T-helper 2 cell treated with Interferon-gamma antibody and Interleukin-4, amounts not matched to agents 5 μg/mL and 100 μg/mL, for 36 hours (primary cell): ENCODE measurements around the gene TBC1D25.

Experiments used
- DNase-seq: peaks from one replicate; pipeline ENCODE4 v3.0.0; 2021; ENCODE audit warnings: low spot score
- H3K27ac Mint-ChIP-seq: one replicate; pipeline ENCODE4 v1.8.0; 2021; ENCODE audit warnings: mild to moderate bottlenecking, mixed read lengths
- H3K27me3 Mint-ChIP-seq: one replicate; pipeline ENCODE4 v1.8.0; 2021; ENCODE audit warnings: low read depth, mixed read lengths
- H3K36me3 Mint-ChIP-seq: one replicate; pipeline ENCODE4 v1.8.0; 2021; ENCODE audit warnings: low read depth, mixed read lengths
- H3K4me1 Mint-ChIP-seq: one replicate; pipeline ENCODE4 v1.8.0; 2021; ENCODE audit warnings: low read depth, mixed read lengths
- H3K4me3 Mint-ChIP-seq: one replicate; pipeline ENCODE4 v1.8.0; 2022; ENCODE audit warnings: mild to moderate bottlenecking, moderate library complexity, mixed read lengths
- H3K9me3 Mint-ChIP-seq: one replicate; pipeline ENCODE4 v1.8.0; 2021; ENCODE audit warnings: mixed read lengths

Gene TBC1D25

GRCh38 chrX:48590203-48591103 lies 50.9 kb downstream of the TBC1D25 start:
- H3K36me3 Mint-ChIP-seq: no peaks in the 10 kb centered on the region
- H3K4me1 Mint-ChIP-seq: no peaks in the 10 kb centered on the region
- H3K4me3 Mint-ChIP-seq: no peak overlapping the region
- no peak for DNase-seq
- no peaks in the 10 kb centered on the region for H3K9me3 Mint-ChIP-seq
- no peaks in the 10 kb centered on the region for H3K27me3 Mint-ChIP-seq
- H3K27ac Mint-ChIP-seq: no peak overlapping the region

GRCh38 chrX:48591255-48591791 lies 51.8 kb downstream of the TBC1D25 start:
- Mint-ChIP-seq H3K4me3 (no peak overlapping the region), H3K36me3 (no peaks in the 10 kb centered on the region), H3K9me3 (no peaks in the 10 kb centered on the region), H3K27ac (no peak overlapping the region), H3K4me1 (no peaks in the 10 kb centered on the region), H3K27me3 (no peaks in the 10 kb centered on the region)
- no peak for DNase-seq

- H3K36me3 Mint-ChIP-seq: no peaks in the 10 kb centered on the region
- H3K4me3 Mint-ChIP-seq: no peak overlapping the region
- H3K9me3 Mint-ChIP-seq: no peaks in the 10 kb centered on the region
- no peak overlapping the region for H3K27ac Mint-ChIP-seq
- DNase-seq: no peak
- peaks cover 2% of the 10 kb centered on the region for H3K4me1 Mint-ChIP-seq
- no peaks in the 10 kb centered on the region for H3K27me3 Mint-ChIP-seq
Observed at GRCh38 chrX:48592971-48593370, 53.5 kb downstream of the TBC1D25 start.

- no peak overlapping the region for H3K27ac Mint-ChIP-seq
- no peak overlapping the region for H3K4me3 Mint-ChIP-seq
- DNase-seq: no peak
- no peaks in the 10 kb centered on the region for H3K27me3 Mint-ChIP-seq
- peaks cover 6% of the 10 kb centered on the region for H3K36me3 Mint-ChIP-seq
- no peaks in the 10 kb centered on the region for H3K9me3 Mint-ChIP-seq
- peaks cover 5% of the 10 kb centered on the region for H3K4me1 Mint-ChIP-seq
Observed at GRCh38 chrX:48595929-48596328, 56.4 kb downstream of the TBC1D25 start.

GRCh38 chrX:48597353-48598264 lies 58.1 kb downstream of the TBC1D25 start, which contains the start of gene WDR13:
Gene WDR13 (plus strand): TSS chrX:48597492. CDS start chrX:48597997, 505 bp downstream.
- H3K27ac Mint-ChIP-seq: peak within 1 kb of the TSS; percentile 99
- H3K4me1 Mint-ChIP-seq: peaks cover 5% of the 10 kb centered on the region
- peak; percentile 87 for DNase-seq
- H3K36me3 Mint-ChIP-seq: peaks cover 8% of the 10 kb centered on the region
- peak within 1 kb of the TSS; percentile 97 for H3K4me3 Mint-ChIP-seq
- no peaks in the 10 kb centered on the region for H3K9me3 Mint-ChIP-seq
- no peaks in the 10 kb centered on the region for H3K27me3 Mint-ChIP-seq

GRCh38 chrX:48598614-48599013 lies 59.1 kb downstream of the TBC1D25 start:
- Mint-ChIP-seq H3K4me3 (peak overlapping the region; percentile 97), H3K4me1 (peaks cover 5% of the 10 kb centered on the region), H3K36me3 (peaks cover 10% of the 10 kb centered on the region), H3K27me3 (no peaks in the 10 kb centered on the region), H3K9me3 (no peaks in the 10 kb centered on the region), H3K27ac (no peak overlapping the region)
- DNase-seq: no peak

- H3K27ac Mint-ChIP-seq: no peak overlapping the region
- H3K27me3 Mint-ChIP-seq: no peaks in the 10 kb centered on the region
- H3K9me3 Mint-ChIP-seq: no peaks in the 10 kb centered on the region
- H3K36me3 Mint-ChIP-seq: peaks cover 10% of the 10 kb centered on the region
- peaks cover 5% of the 10 kb centered on the region for H3K4me1 Mint-ChIP-seq
- DNase-seq: no peak
- H3K4me3 Mint-ChIP-seq: no peak overlapping the region
Observed at GRCh38 chrX:48599341-48599740, 59.8 kb downstream of the TBC1D25 start.

- H3K4me3 Mint-ChIP-seq: no peak overlapping the region
- H3K9me3 Mint-ChIP-seq: no peaks in the 10 kb centered on the region
- DNase-seq: no peak
- H3K4me1 Mint-ChIP-seq: peaks cover 5% of the 10 kb centered on the region
- H3K36me3 Mint-ChIP-seq: peaks cover 12% of the 10 kb centered on the region
- H3K27ac Mint-ChIP-seq: no peak overlapping the region
- H3K27me3 Mint-ChIP-seq: no peaks in the 10 kb centered on the region
Observed at GRCh38 chrX:48600226-48600625, 60.7 kb downstream of the TBC1D25 start.

GRCh38 chrX:48601741-48602394 lies 62.4 kb downstream of the TBC1D25 start:
- H3K4me1 Mint-ChIP-seq: peaks cover 5% of the 10 kb centered on the region
- H3K27me3 Mint-ChIP-seq: no peaks in the 10 kb centered on the region
- no peak overlapping the region for H3K27ac Mint-ChIP-seq
- no peaks in the 10 kb centered on the region for H3K9me3 Mint-ChIP-seq
- DNase-seq: no peak
- no peak overlapping the region for H3K4me3 Mint-ChIP-seq
- peaks cover 13% of the 10 kb centered on the region for H3K36me3 Mint-ChIP-seq

- Mint-ChIP-seq H3K36me3 (peaks cover 7% of the 10 kb centered on the region), H3K27me3 (no peaks in the 10 kb centered on the region), H3K27ac (no peak overlapping the region), H3K4me1 (no peaks in the 10 kb centered on the region), H3K4me3 (no peak overlapping the region), H3K9me3 (no peaks in the 10 kb centered on the region)
- no peak for DNase-seq
Observed at GRCh38 chrX:48604701-48605100, 65.2 kb downstream of the TBC1D25 start.

GRCh38 chrX:48606091-48606490 lies 66.6 kb downstream of the TBC1D25 start:
- no peaks in the 10 kb centered on the region for H3K9me3 Mint-ChIP-seq
- no peaks in the 10 kb centered on the region for H3K4me1 Mint-ChIP-seq
- no peak overlapping the region for H3K4me3 Mint-ChIP-seq
- H3K27me3 Mint-ChIP-seq: no peaks in the 10 kb centered on the region
- DNase-seq: no peak
- peaks cover 7% of the 10 kb centered on the region for H3K36me3 Mint-ChIP-seq
- H3K27ac Mint-ChIP-seq: no peak overlapping the region

GRCh38 chrX:48611703-48612102 lies 72.2 kb downstream of the TBC1D25 start:
- peaks cover 4% of the 10 kb centered on the region for H3K27me3 Mint-ChIP-seq
- H3K4me1 Mint-ChIP-seq: no peaks in the 10 kb centered on the region
- no peak overlapping the region for H3K4me3 Mint-ChIP-seq
- no peaks in the 10 kb centered on the region for H3K9me3 Mint-ChIP-seq
- no peak overlapping the region for H3K27ac Mint-ChIP-seq
- no peaks in the 10 kb centered on the region for H3K36me3 Mint-ChIP-seq
- no peak for DNase-seq
